HG03378 (cell line): ENCODE results near the gene UBE2C.
A peak's percentile ranks its signal among the peaks of the same experiment; 100 is the strongest.

Source experiments
- ATAC-seq: cut with Tn5 transposase; IDR thresholded peaks from one replicate; pipeline ENCODE4 v1.9.1; 2021; ENCODE audit warnings: mild to moderate bottlenecking, moderate library complexity; ENCODE audit not compliant: unreplicated experiment

UBE2C gene

GRCh38 chr20:45857114-45857881 lies 44.9 kb downstream of the UBE2C start, which contains the start of the genes ACOT8 and ZSWIM3:
Gene ACOT8 (minus strand): TSS chr20:45857392. CDS start chr20:45857315, 77 bp downstream.
Gene ZSWIM3 (plus strand): TSS chr20:45857614. CDS start chr20:45857826, 212 bp downstream.
- peak; percentile 95 for ATAC-seq

GRCh38 chr20:45857882-45858216 lies 45.4 kb downstream of the UBE2C start:
- ATAC-seq = no peak

DNA sequence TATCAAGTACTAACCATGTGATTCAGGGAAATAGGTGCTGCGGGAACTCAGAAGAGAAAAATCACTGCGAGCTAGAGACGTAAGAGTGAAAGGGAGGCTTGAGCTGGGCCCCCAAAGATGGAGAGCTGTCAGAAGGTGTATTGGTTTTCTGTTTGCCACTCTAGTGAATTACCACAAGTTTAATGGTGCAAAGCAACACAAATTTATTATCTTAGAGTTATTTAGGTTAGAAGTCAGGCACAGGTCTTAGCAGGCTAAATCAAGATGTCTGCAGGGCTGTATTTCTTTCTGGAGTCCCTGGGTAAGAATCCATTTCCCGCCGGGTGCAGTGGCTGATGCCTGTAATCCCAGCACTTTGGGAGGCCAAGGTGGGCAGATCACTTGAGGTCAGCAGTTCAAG lies 47.5 kb downstream of the UBE2C start:
- ATAC-seq = no peak

- ATAC-seq = no peak
These were observed 48.2 kb downstream of the UBE2C start for GRCh38 chr20:45860560-45861220.

GRCh38 chr20:45861221-45862075 lies 49.0 kb downstream of the UBE2C start:
- ATAC-seq = no peak

DNA sequence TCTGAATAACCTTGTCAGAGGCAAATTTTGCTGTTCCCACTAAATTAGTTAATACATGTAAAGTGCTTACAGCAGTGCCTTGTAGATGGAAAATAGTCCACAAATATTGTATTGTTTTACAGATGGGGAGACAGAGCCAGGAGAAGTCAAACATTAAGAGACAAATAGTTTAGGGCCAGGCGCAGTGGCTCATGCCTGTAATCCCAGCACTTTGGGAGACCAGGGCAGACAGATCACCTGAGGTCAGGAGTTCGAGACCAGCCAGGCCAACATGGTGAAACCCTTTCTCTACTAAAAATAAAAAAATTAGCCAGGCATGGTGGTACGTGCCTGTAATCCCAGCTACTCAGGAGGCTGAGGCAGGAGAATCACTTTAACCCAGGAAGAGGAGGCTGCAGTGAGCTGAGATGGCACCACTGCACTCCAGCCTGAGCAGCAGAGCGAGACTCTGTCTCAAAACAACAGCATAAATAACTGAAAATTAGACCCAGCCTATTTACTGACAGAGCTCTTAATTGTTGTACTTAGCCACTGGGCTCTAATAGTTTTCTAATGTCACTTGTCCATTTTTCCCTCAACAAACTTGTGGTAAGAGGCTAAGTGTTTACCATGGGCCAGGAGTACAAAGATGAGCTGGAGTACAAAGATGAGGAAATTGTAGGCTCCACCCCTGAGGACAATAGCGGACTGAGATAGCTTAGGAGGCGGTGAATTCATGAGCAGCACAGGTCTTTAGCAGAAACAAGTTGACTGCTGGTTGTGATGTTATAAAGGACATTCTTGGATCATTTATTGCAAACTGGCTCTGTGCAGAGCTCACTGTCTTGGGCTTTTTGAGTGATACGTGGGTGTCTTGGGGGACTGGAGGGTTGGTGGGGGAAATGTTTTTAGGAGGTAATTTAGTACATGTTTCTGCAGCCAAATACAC lies 51.4 kb downstream of the UBE2C start:
- ATAC-seq = no peak

DNA sequence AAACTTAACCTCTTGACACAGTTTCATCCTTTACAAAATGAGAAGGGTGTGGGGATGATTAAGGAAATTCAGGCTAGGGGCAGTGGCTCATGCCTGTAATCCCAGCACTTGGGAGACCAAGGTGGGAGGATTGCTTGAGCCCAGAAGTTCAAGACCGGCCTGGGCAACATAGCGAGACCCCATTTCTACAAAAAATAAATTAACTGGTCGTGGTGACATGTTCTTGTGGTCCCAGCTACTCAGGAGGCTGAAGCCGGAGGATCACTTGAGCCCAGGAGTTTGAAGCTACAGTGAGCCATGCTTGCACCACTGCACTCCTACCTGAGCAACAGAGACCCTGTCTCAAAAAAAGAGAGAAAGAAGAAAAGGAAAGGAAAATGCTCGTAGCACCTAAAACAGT lies 54.0 kb downstream of the UBE2C start:
- no peak for ATAC-seq
